SK-N-SH treated with all-trans-retinoic acid at 6 μM for 48 hours (cell line): ENCODE data around the gene CACNA1B.

Experiments used
- ARNTL ChIP-seq: fragments of 450-650 bp; formaldehyde crosslinking; IDR thresholded peaks from 2 replicates; pipeline ENCODE4 v1.5.0; 2020; ENCODE audit warnings: low read depth, mild to moderate bottlenecking, moderate library complexity, borderline replicate concordance
- BACH2 ChIP-seq: fragments of 250-450 bp; sonication (Bioruptor Pico); IDR thresholded peaks from 2 replicates; pipeline ENCODE4 v1.9.0; 2021; ENCODE audit warnings: mild to moderate bottlenecking, borderline replicate concordance
- CREB5 ChIP-seq: fragments of 250-450 bp; sonication (Bioruptor Pico); IDR thresholded peaks from 2 replicates; pipeline ENCODE4 v1.5.1; 2020; ENCODE audit warnings: low read depth, mild to moderate bottlenecking, moderate library complexity
- CSDC2 ChIP-seq: fragments of 250-450 bp; sonication (Bioruptor Pico); IDR thresholded peaks from 2 replicates; pipeline ENCODE4 v1.5.0; 2020; ENCODE audit warnings: mild to moderate bottlenecking, moderate library complexity
- ESRRG ChIP-seq: fragments of 250-450 bp; sonication (Bioruptor Pico); IDR thresholded peaks from 2 replicates; pipeline ENCODE4 v1.6.1; 2021; ENCODE audit warnings: mild to moderate bottlenecking
- GLIS3 ChIP-seq: fragments of 250-450 bp; sonication (Bioruptor Pico); IDR thresholded peaks from 2 replicates; pipeline ENCODE4 v1.5.0; 2020; ENCODE audit warnings: mild to moderate bottlenecking, moderate library complexity
- PPARA ChIP-seq: fragments of 250-450 bp; sonication (Bioruptor Pico); IDR thresholded peaks from 2 replicates; pipeline ENCODE4 v1.5.0; 2020; ENCODE audit warnings: mild to moderate bottlenecking, borderline replicate concordance
- RARB ChIP-seq: fragments of 250-450 bp; sonication (Bioruptor Pico); IDR thresholded peaks from 2 replicates; pipeline ENCODE4 v1.8.0; 2021; ENCODE audit warnings: mild to moderate bottlenecking, moderate library complexity
- TOX ChIP-seq: fragments of 250-450 bp; sonication (Bioruptor Pico); IDR thresholded peaks from 2 replicates; pipeline ENCODE4 v1.8.0; 2021; ENCODE audit warnings: mild to moderate bottlenecking, moderate library complexity, borderline replicate concordance
- ZC3H10 ChIP-seq: fragments of 250-450 bp; sonication (Bioruptor Pico); IDR thresholded peaks from 2 replicates; pipeline ENCODE4 v1.5.1; 2021; ENCODE audit warnings: mild to moderate bottlenecking, moderate library complexity
- ZFP3 ChIP-seq: fragments of 250-450 bp; sonication (Bioruptor Pico); IDR thresholded peaks from 2 replicates; pipeline ENCODE4 v1.5.0; 2020; ENCODE audit warnings: mild to moderate bottlenecking, moderate library complexity
- ZFP30 ChIP-seq: fragments of 450-650 bp; formaldehyde crosslinking; IDR thresholded peaks from 2 replicates; pipeline ENCODE4 v1.5.0; 2022; ENCODE audit warnings: mild to moderate bottlenecking, moderate library complexity
- ZNF8 ChIP-seq: fragments of 450-650 bp; formaldehyde crosslinking; IDR thresholded peaks from 2 replicates; pipeline ENCODE4 v1.5.0; 2020; ENCODE audit warnings: mild to moderate bottlenecking, moderate library complexity
- TF ChIP-seq, protein P1 (sequence below): fragments of 250-450 bp; sonication (Bioruptor Pico); IDR thresholded peaks from 2 replicates; pipeline ENCODE4 v1.8.0; 2020; ENCODE audit warnings: mild to moderate bottlenecking, moderate library complexity, borderline replicate concordance

DNA sequence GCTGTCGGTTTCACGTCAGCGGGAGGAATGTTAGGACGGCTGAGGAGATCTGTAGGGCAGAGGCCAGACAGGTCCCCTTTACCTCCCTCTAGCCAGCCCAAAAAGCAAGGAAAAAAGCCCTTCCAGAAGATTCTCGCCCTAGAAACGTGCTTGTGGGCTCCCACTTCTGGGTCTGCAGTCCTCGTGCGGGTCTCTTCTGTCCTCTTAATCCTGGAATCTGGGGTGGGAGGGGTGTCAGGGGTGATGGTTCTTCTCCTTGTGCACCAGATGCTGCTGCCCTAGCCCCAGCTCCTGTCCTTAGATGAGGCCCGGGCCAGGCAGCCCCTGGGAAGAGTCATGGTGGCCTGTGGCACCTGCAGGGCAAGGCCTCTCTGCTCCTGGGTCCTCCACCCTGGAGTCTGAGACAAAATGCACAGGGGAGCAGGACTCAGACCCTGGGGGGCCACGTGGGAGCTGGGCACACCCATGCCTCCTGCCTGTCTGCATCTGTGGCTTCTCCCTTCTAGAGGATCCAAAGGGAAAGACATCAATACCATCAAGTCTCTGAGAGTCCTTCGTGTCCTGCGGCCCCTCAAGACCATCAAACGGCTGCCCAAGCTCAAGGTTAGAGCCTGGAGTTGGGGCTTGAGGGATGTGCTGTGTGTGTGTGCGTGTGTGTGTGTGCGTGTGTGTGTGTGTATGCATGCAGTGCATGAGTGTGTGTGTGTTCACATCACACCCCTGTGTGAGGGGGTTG lies 174.2 kb downstream of the CACNA1B start:
- TF ChIP-seq GLIS3 (CRISPR knock-in tag): no peak
- TF ChIP-seq ZC3H10 (CRISPR knock-in tag): no peak
- TF ChIP-seq ARNTL (CRISPR knock-in tag): no peak
- TF ChIP-seq ZFP30 (CRISPR knock-in tag): no peak
- no peak for TF ChIP-seq CSDC2
- TF ChIP-seq, protein P1, sequence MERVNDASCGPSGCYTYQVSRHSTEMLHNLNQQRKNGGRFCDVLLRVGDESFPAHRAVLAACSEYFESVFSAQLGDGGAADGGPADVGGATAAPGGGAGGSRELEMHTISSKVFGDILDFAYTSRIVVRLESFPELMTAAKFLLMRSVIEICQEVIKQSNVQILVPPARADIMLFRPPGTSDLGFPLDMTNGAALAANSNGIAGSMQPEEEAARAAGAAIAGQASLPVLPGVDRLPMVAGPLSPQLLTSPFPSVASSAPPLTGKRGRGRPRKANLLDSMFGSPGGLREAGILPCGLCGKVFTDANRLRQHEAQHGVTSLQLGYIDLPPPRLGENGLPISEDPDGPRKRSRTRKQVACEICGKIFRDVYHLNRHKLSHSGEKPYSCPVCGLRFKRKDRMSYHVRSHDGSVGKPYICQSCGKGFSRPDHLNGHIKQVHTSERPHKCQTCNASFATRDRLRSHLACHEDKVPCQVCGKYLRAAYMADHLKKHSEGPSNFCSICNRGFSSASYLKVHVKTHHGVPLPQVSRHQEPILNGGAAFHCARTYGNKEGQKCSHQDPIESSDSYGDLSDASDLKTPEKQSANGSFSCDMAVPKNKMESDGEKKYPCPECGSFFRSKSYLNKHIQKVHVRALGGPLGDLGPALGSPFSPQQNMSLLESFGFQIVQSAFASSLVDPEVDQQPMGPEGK: no peak
- TF ChIP-seq BACH2 (CRISPR knock-in tag): no peak
- no peak for TF ChIP-seq TOX (CRISPR knock-in tag)
- TF ChIP-seq ZNF8 (CRISPR knock-in tag): no peak
- no peak for TF ChIP-seq PPARA (CRISPR knock-in tag)
- TF ChIP-seq RARB (CRISPR knock-in tag): no peak
- TF ChIP-seq ZFP3: no peak
- no peak for TF ChIP-seq ESRRG (CRISPR knock-in tag)
- no peak for TF ChIP-seq CREB5
